ENCODE data around the gene NPHS1. TPM values are rescaled to one million over a fixed set of nuclear protein-coding genes. Genes with fewer than 3 reads are reported as not detected.

Gene NPHS1
- total RNA-seq, 1 experiment from 2014 or later, result 0.67 TPM

- in situ Hi-C loops (cut with HindIII; ENCODE audit: low pct_unique_long_range_greater_than_20kb, low sequenced_read_pairs) (loop anchor here (10.0 kb wide), 1 partner anchor 73 kb away; the partner anchor contains the start of genes HCST, NFKBID and TYROBP), intact Hi-C loops (cut with micrococcal nuclease; ENCODE audit: unreplicated experiment) (no loop called here)
- H3K27ac ChIP-seq (ENCODE audit: low read length), result no peak overlapping the region
- no TSS peak for BruUV-seq (replicated peaks)
- CTCF ChIA-PET, result no interaction called here
- POLR2A ChIA-PET, result no interaction called here
- DNase-seq (ENCODE audit: low read depth, low spot score) (no peak), ATAC-seq (no peak)
- peaks cover 4% of the 10 kb centered on the region for H3K27me3 ChIP-seq (ENCODE audit: control insufficient read depth, insufficient read depth, low read length)
- TF ChIP-seq POLR2AphosphoS5 (IDR thresholded peaks at IDR 0.05; ENCODE audit: low read depth, low read length) (no peak), TCF7L2 (IDR thresholded peaks at IDR 0.05; ENCODE audit: low read depth, low read length) (no peak), CTCF (IDR thresholded peaks at IDR 0.05) (no peak), SIN3A (IDR thresholded peaks at IDR 0.05; ENCODE audit: borderline replicate concordance, insufficient read depth, low read depth, low read length) (no peak), REST (IDR thresholded peaks at IDR 0.05; ENCODE audit: insufficient read depth in 1 of 2, low read depth in 2 of 2, low read length in 1 of 2) (no peak)
- no peaks in the 10 kb centered on the region for H3K36me3 ChIP-seq (ENCODE audit: control insufficient read depth, insufficient read depth, low read length)
- no peaks in the 10 kb centered on the region for H3K9me3 ChIP-seq (ENCODE audit: control insufficient read depth, insufficient read depth, low read depth, low read length)
- H3K4me3 ChIP-seq (ENCODE audit: low read depth in 2 of 2, low read length in 2 of 2), result no peak overlapping the region
- no peaks in the 10 kb centered on the region for H3K4me1 ChIP-seq (ENCODE audit: control insufficient read depth, insufficient read depth, low read length)
These were observed 20.2 kb downstream of the NPHS1 start for GRCh38 chr19:35832054-35832453.

GRCh38 chr19:35830986-35831385 is 21.3 kb downstream of the NPHS1 start:
- in situ Hi-C loops (cut with HindIII; ENCODE audit: low pct_unique_long_range_greater_than_20kb, low sequenced_read_pairs), result loop anchor here (10.0 kb wide), 1 partner anchor 74 kb away; the partner anchor contains the start of genes HCST, NFKBID and TYROBP

GRCh38 chr19:35828692-35829301 is 23.5 kb downstream of the NPHS1 start:
- Histone ChIP-seq H3K4me1 (ENCODE audit: control insufficient read depth, insufficient read depth, low read length) (no peaks in the 10 kb centered on the region), H3K9me3 (ENCODE audit: control insufficient read depth, insufficient read depth, low read depth, low read length) (no peaks in the 10 kb centered on the region), H3K4me3 (ENCODE audit: low read depth in 2 of 2, low read length in 2 of 2) (no peak overlapping the region), H3K27ac (ENCODE audit: low read length) (no peak overlapping the region), H3K27me3 (ENCODE audit: control insufficient read depth, insufficient read depth, low read length) (peaks cover 2% of the 10 kb centered on the region; the same call in 1 of the 2 replicates), H3K36me3 (ENCODE audit: control insufficient read depth, insufficient read depth, low read length) (no peaks in the 10 kb centered on the region)
- no TSS peak for BruUV-seq (replicated peaks)
- intact Hi-C loops (cut with micrococcal nuclease; ENCODE audit: unreplicated experiment), result no loop called here
- TF ChIP-seq TCF7L2 (IDR thresholded peaks at IDR 0.05; ENCODE audit: low read depth, low read length) (no peak), REST (IDR thresholded peaks at IDR 0.05; ENCODE audit: insufficient read depth in 1 of 2, low read depth in 2 of 2, low read length in 1 of 2) (peak; percentile 98 to 99), POLR2AphosphoS5 (IDR thresholded peaks at IDR 0.05; ENCODE audit: low read depth, low read length) (no peak)
- in situ Hi-C loops (cut with HindIII; ENCODE audit: low pct_unique_long_range_greater_than_20kb, low sequenced_read_pairs), result no loop called here
- ChIA-PET POLR2A (no interaction called here), CTCF (no interaction called here)
- peak; percentile 47; the same call in 1 of the 2 replicates for ATAC-seq
- no peak for DNase-seq (ENCODE audit: low read depth, low spot score)

More at GRCh38 chr19:35830986-35831385, 21.3 kb downstream of the NPHS1 start:
- Histone ChIP-seq H3K27me3 (ENCODE audit: control insufficient read depth, insufficient read depth, low read length) (peaks cover 2% of the 10 kb centered on the region; the same call in 1 of the 2 replicates), H3K9me3 (ENCODE audit: control insufficient read depth, insufficient read depth, low read depth, low read length) (no peaks in the 10 kb centered on the region), H3K4me3 (ENCODE audit: low read depth in 2 of 2, low read length in 2 of 2) (no peak overlapping the region), H3K4me1 (ENCODE audit: control insufficient read depth, insufficient read depth, low read length) (no peaks in the 10 kb centered on the region), H3K36me3 (ENCODE audit: control insufficient read depth, insufficient read depth, low read length) (no peaks in the 10 kb centered on the region), H3K27ac (ENCODE audit: low read length) (no peak overlapping the region)
- no TSS peak for BruUV-seq (replicated peaks)
- ChIA-PET CTCF (no interaction called here), POLR2A (no interaction called here)
- DNase-seq (ENCODE audit: low read depth, low spot score) (no peak), ATAC-seq (no peak)
- intact Hi-C loops (cut with micrococcal nuclease; ENCODE audit: unreplicated experiment), result no loop called here
- TF ChIP-seq SIN3A (IDR thresholded peaks at IDR 0.05; ENCODE audit: borderline replicate concordance, insufficient read depth, low read depth, low read length), result no peak
